ENCODE measurements around the gene HSD17B13.

DNA sequence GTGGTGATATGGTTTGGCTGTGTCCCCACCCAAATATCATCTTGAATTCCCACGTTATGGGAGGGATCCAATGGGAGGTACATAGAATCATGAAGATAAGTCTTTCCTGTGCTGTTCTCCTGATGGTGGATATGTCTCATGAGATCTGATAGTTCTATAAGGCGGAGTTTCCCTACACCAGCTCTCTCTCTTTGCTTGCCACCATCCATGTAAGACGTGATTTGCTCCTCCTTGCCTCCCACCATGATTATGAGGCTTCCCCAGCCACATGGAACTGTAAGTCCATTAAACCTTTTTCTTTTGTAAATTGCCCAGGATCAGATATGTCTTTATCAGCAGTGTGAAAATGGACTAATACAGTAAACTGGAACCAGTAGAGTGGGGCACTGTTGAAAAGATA lies 39.5 kb downstream of the HSD17B13 start:
- no peak for TF ChIP-seq POLR2A (IDR thresholded peaks at IDR 0.05)
- TF ChIP-seq, protein P1, sequence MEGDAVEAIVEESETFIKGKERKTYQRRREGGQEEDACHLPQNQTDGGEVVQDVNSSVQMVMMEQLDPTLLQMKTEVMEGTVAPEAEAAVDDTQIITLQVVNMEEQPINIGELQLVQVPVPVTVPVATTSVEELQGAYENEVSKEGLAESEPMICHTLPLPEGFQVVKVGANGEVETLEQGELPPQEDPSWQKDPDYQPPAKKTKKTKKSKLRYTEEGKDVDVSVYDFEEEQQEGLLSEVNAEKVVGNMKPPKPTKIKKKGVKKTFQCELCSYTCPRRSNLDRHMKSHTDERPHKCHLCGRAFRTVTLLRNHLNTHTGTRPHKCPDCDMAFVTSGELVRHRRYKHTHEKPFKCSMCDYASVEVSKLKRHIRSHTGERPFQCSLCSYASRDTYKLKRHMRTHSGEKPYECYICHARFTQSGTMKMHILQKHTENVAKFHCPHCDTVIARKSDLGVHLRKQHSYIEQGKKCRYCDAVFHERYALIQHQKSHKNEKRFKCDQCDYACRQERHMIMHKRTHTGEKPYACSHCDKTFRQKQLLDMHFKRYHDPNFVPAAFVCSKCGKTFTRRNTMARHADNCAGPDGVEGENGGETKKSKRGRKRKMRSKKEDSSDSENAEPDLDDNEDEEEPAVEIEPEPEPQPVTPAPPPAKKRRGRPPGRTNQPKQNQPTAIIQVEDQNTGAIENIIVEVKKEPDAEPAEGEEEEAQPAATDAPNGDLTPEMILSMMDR (IDR thresholded peaks at IDR 0.05) = no peak
